ENCODE results near the gene C1GALT1. TPM values are rescaled to one million over a fixed set of nuclear protein-coding genes. Genes with fewer than 3 reads are reported as not detected.

The C1GALT1 gene
- total RNA-seq, 1 donor from 2014 or later = 29.0 TPM

DNA sequence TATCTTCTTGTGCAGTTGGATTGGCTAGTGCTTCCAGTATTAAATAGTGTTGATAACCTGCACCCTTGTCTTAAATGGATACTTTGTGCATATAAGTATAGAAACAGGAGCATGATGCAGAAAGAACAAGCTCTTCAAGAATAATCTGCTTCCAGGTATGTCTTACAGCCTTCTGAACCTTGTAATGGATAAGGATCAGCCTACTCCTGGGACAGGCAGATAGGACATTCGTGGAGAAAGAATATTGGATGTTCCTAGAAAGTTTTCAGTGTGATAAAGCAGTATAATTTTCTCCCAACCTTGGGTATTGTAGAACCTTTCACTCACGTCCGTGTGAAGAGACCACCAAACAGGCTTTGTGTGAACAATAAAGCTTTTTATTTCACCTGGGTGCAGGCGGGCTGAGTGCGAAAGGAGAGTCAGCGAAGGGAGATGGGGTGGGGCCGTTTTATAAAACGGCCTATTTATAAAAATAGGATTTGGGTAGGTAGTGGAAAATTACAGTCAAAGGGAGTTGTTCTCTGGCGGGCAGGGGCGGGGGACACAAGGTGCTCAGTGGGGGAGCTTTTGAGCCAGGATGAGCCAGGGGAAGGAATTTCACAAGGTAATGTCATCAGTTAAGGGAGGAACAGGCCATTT lies 27.2 kb downstream of the C1GALT1 start:
- Histone ChIP-seq H3K4me3 (no peak overlapping the region), H3K27ac (no peak overlapping the region), H3K36me3 (no peaks in the 10 kb centered on the region), H3K9me3 (no peaks in the 10 kb centered on the region), H3K4me1 (no peaks in the 10 kb centered on the region), H3K27me3 (no peaks in the 10 kb centered on the region)
- TF ChIP-seq POLR2AphosphoS5 (IDR thresholded peaks at IDR 0.05; ENCODE audit: insufficient read depth in 1 of 2, low read depth in 1 of 2) (no peak), POLR2A (IDR thresholded peaks at IDR 0.05) (no peak)
- TF ChIP-seq, protein P1, sequence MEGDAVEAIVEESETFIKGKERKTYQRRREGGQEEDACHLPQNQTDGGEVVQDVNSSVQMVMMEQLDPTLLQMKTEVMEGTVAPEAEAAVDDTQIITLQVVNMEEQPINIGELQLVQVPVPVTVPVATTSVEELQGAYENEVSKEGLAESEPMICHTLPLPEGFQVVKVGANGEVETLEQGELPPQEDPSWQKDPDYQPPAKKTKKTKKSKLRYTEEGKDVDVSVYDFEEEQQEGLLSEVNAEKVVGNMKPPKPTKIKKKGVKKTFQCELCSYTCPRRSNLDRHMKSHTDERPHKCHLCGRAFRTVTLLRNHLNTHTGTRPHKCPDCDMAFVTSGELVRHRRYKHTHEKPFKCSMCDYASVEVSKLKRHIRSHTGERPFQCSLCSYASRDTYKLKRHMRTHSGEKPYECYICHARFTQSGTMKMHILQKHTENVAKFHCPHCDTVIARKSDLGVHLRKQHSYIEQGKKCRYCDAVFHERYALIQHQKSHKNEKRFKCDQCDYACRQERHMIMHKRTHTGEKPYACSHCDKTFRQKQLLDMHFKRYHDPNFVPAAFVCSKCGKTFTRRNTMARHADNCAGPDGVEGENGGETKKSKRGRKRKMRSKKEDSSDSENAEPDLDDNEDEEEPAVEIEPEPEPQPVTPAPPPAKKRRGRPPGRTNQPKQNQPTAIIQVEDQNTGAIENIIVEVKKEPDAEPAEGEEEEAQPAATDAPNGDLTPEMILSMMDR (IDR thresholded peaks at IDR 0.05) = no peak
- no peak for DNase-seq (ENCODE audit: extremely low spot score in 2 of 2)
- intact Hi-C loops (cut with DNase I) = no loop called here

DNA sequence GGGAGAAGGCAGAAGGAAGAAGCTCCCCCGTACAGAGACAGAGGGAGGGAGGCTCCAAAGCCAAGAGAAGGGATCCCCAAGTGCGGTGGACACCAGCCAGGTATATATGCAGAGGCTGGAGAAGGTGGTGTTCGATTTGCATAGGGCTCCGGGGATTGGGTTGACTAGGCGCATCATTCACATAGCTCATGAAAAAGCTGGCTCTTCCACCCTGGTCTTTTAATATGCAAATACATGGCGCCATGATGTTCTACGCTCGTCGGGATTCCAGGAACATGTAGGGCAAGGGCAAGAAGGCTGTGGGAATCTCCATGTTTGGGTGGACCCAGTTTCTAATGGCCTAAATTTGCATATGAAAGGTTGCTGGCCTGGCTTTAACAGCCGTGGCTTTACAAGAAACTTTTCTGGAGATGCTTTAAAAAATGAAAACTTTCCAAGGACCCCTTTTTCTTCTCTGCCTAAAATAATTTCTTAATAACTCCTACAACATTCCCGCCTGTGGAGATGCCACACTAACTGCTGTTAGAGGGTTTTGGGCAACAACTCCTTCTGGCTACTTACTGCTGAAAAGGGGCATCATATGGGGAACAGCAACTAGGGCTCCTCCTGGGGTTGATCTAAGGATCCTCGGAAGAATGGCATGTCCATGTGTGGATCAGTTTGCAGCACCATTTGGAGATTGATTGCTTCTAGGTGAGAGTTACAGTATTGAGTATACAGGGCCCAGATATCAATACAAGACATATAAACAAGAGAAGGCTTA lies 28.3 kb downstream of the C1GALT1 start:
- DNase-seq (ENCODE audit: extremely low spot score in 2 of 2) = no peak
- H3K4me1 ChIP-seq = no peaks in the 10 kb centered on the region
- H3K9me3 ChIP-seq = no peaks in the 10 kb centered on the region
- intact Hi-C loops (cut with DNase I) = no loop called here
- H3K27ac ChIP-seq = no peak overlapping the region
- no peaks in the 10 kb centered on the region for H3K27me3 ChIP-seq
- H3K4me3 ChIP-seq = no peak overlapping the region
- no peaks in the 10 kb centered on the region for H3K36me3 ChIP-seq
- TF ChIP-seq, protein P1 (IDR thresholded peaks at IDR 0.05) = no peak
- TF ChIP-seq POLR2A (IDR thresholded peaks at IDR 0.05) (no peak), POLR2AphosphoS5 (IDR thresholded peaks at IDR 0.05; ENCODE audit: insufficient read depth in 1 of 2, low read depth in 1 of 2) (no peak)

DNA sequence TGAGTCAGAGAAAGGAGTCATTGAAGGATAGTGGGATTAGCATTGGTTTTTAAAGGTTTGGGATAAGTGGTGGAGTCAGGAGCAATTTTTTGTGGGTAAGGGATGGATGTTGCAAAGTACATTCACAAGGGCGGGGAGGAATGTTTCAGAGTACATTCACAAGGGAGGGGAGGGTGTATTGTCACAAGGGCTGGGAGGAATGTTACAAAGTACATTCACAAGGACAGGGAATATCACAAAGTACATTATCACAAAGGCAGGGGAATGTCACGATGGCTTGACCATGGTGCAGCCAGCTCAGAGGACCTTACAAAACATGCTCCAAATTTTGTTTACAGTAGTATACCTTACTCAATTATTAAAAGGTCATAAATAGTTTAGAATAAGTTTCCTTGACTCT lies 30.3 kb downstream of the C1GALT1 start:
- DNase-seq (ENCODE audit: extremely low spot score in 2 of 2) = no peak
- Histone ChIP-seq H3K4me3 (no peak overlapping the region), H3K27ac (no peak overlapping the region), H3K9me3 (no peaks in the 10 kb centered on the region), H3K27me3 (no peaks in the 10 kb centered on the region), H3K4me1 (no peaks in the 10 kb centered on the region), H3K36me3 (no peaks in the 10 kb centered on the region)
- TF ChIP-seq POLR2AphosphoS5 (IDR thresholded peaks at IDR 0.05; ENCODE audit: insufficient read depth in 1 of 2, low read depth in 1 of 2) (no peak), POLR2A (IDR thresholded peaks at IDR 0.05) (no peak)
- TF ChIP-seq, protein P1 (IDR thresholded peaks at IDR 0.05) = no peak
- intact Hi-C loops (cut with DNase I) = no loop called here

DNA sequence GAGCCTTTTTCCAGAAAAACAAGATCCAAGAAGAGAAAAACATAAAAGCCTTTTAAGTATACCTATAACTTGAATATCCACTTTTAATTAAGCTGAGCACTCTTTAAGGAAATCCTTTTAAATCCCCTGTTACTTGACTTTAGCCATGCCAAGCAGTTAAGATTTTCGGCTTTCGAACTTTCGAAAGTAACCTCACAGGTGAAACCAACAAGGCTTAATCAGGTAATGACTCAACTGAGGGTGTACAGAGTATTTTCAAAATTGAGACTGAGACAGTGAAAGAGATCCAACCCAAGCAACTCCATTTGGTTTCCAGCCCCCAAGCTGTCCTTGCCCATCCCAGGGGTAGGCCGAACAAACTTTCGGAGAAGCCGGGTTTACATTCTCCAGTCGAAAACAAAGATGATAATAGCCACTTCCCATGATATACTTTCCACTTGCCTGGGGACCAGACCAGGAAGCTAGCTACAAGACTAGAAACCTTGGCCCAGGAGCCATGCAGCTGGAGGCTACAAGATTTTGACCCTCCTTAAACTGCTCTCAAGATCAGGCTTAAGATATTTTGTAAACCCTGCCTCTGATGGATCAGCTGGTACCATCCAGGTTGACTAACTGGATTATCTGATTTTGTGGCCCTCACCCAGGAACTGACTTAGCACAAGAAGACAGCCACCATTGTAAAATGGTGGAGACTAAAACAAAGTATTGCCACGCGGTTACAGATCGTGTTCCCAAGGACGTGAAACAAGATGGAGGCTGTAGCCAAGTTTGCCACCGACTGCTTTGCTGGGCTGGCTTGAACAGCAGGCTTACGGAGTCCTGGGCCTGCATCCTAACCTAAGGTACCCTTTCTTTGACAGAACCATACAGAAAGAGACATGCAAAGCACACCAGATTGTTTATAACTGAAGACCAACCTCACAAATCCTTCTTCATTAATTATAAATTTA lies 32.3 kb downstream of the C1GALT1 start:
- H3K4me3 ChIP-seq = no peak overlapping the region
- H3K27ac ChIP-seq = no peak overlapping the region
- no peak for DNase-seq (ENCODE audit: extremely low spot score in 2 of 2)
- H3K9me3 ChIP-seq = no peaks in the 10 kb centered on the region
- H3K36me3 ChIP-seq = peaks cover 0 to 4% of the 10 kb centered on the region in 2 donors
- TF ChIP-seq POLR2A (IDR thresholded peaks at IDR 0.05) (no peak), POLR2AphosphoS5 (IDR thresholded peaks at IDR 0.05; ENCODE audit: insufficient read depth in 1 of 2, low read depth in 1 of 2) (no peak)
- TF ChIP-seq, protein P1 (IDR thresholded peaks at IDR 0.05) = no peak
- H3K4me1 ChIP-seq = no peaks in the 10 kb centered on the region
- intact Hi-C loops (cut with DNase I) = no loop called here
- H3K27me3 ChIP-seq = no peaks in the 10 kb centered on the region

Measured in vagina (tissue), 2 donors.